HCT116 (cell line): ENCODE results near the gene CNTN4. TPM values are rescaled to one million over a fixed set of nuclear protein-coding genes. Genes with fewer than 3 reads are reported as not detected.

Experiments used
- ATAC-seq: fragments of 200-7000 bp; cut with Tn5 transposase; 2 replicates; pipeline ENCODE4 v1.9.1; 2020; ENCODE audit warnings: mild to moderate bottlenecking, moderate library complexity
- BruUV-seq: library from RNA; stranded (reverse); fragments of 400-500 nt; replicated peaks from 2 replicates; lab custom pipeline; 2021; lab: Mats Ljungman, UMichigan
- CTCF ChIA-PET: fragments of 300-600 bp; sonication (Branson Sonifier 250); formaldehyde crosslinking; loops from one replicate; lab custom pipeline; 2021; ENCODE audit warnings: antibody characterized with exemption; lab: Charles Lee
- POLR2A ChIA-PET: fragments of 300-600, 350-600 bp; sonication (Branson Sonifier 250); formaldehyde crosslinking; loops from one replicate; lab custom pipeline; 2021; ENCODE audit warnings: antibody characterized with exemption; lab: Charles Lee
- RAD21 ChIA-PET, 2 experiments: fragments of 300-600 bp; sonication (Branson Sonifier 250); formaldehyde crosslinking; loops; one replicate each; lab custom pipeline; 2023; ENCODE audit warnings: low total read pairs in 2 of 2; ENCODE audit not compliant: uncharacterized antibody in 2 of 2, unreplicated experiment in 2 of 2, low non-redundant PET in 1 of 2; lab: Charles Lee
- DNase-seq: peaks from one replicate; pipeline ENCODE4 v3.0.0-alpha.2; 2010; ENCODE audit warnings: low read depth, low spot score
- H2AFZ ChIP-seq: fragments of 200-600 bp; shearing (Covaris generic), sonication (generic); 2 replicates; pipeline ENCODE4 v1.6.1; 2017; ENCODE audit warnings: low read depth, mixed run types, mixed read lengths, antibody characterized with exemption, low read length; ENCODE audit not compliant: poor library complexity, severe bottlenecking
- H3K27ac ChIP-seq: 2 replicates; pipeline ENCODE4 v1.5.1; 2012; ENCODE audit warnings: low read depth, low read length
- H3K27me3 ChIP-seq: fragments of 200-600 bp; sonication (generic); 2 replicates; pipeline ENCODE4 v1.6.1; 2016; ENCODE audit warnings: mixed run types, low read length, mixed read lengths; ENCODE audit not compliant: insufficient read depth
- H3K36me3 ChIP-seq, 2 experiments: fragments of 200-500 bp in 1 of 2; fragments of 200-600 bp in 1 of 2; sonication (Bioruptor generic) in 1 of 2; sonication (generic) in 1 of 2; 2 replicates each; pipeline versions ENCODE4 v1.5.1 to v1.6.1; 2014 to 2016; ENCODE audit warnings: low read length in 2 of 2, inconsistent platforms in 1 of 2, mixed read lengths in 1 of 2, mixed run types in 1 of 2; ENCODE audit not compliant: insufficient read depth in 2 of 2, control insufficient read depth in 1 of 2
- H3K4me1 ChIP-seq, 2 experiments: fragments of 200-600 bp in 1 of 2; sonication (generic) in 1 of 2; 2 replicates each; pipeline versions ENCODE4 v1.5.1 to v1.6.1; 2012 to 2017; ENCODE audit warnings: low read length in 2 of 2, inconsistent platforms in 1 of 2, mild to moderate bottlenecking in 1 of 2, mixed read lengths in 1 of 2, mixed run types in 1 of 2, moderate library complexity in 1 of 2; ENCODE audit not compliant: insufficient read depth in 2 of 2, control insufficient read depth in 1 of 2
- H3K4me2 ChIP-seq: fragments of 200-600 bp; sonication (generic); 2 replicates; pipeline ENCODE4 v1.6.1; 2017; ENCODE audit warnings: mixed run types, low read length, mixed read lengths
- H3K4me3 ChIP-seq, 2 experiments: fragments of 200-600 bp in 1 of 2; sonication (generic) in 1 of 2; replicated peaks in 1 of 2; 2 replicates each; pipeline ENCODE4 v1.5.1; 2011 to 2016; ENCODE audit warnings: low read length in 2 of 2, control low read depth in 1 of 2, low read depth in 1 of 2, mild to moderate bottlenecking in 1 of 2, mixed read lengths in 1 of 2, mixed run types in 1 of 2
- H3K79me2 ChIP-seq: fragments of 200-600 bp; sonication (generic); 2 replicates; pipeline ENCODE4 v1.6.1; 2017; ENCODE audit warnings: mild to moderate bottlenecking, mixed run types, low read length, moderate library complexity, mixed read lengths; ENCODE audit not compliant: insufficient read depth
- H3K9ac ChIP-seq: fragments of 200-600 bp; sonication (generic); 2 replicates; pipeline ENCODE4 v1.6.1; 2016; ENCODE audit warnings: low read length, mixed read lengths
- H3K9me2 ChIP-seq: fragments of 200-600 bp; sonication (generic), shearing (Covaris generic); 2 replicates; pipeline ENCODE4 v1.6.1; 2017; ENCODE audit warnings: mixed run types, mild to moderate bottlenecking, moderate library complexity; ENCODE audit not compliant: insufficient read depth
- H3K9me3 ChIP-seq, 2 experiments: fragments of 200-500 bp in 1 of 2; fragments of 200-600 bp in 1 of 2; sonication (Bioruptor generic) in 1 of 2; sonication (generic) in 1 of 2; 2 replicates each; pipeline ENCODE4 v1.6.1; 2014 to 2017; ENCODE audit warnings: low read length in 2 of 2, mixed read lengths in 2 of 2, inconsistent platforms in 1 of 2, low read depth in 1 of 2, mild to moderate bottlenecking in 1 of 2, mixed run types in 1 of 2, moderate library complexity in 1 of 2; ENCODE audit not compliant: control insufficient read depth in 1 of 2, insufficient read depth in 1 of 2
- H4K20me1 ChIP-seq: fragments of 200-600 bp; sonication (generic), shearing (Covaris generic); 2 replicates; pipeline ENCODE4 v1.6.1; 2017; ENCODE audit warnings: mixed run types, mild to moderate bottlenecking, moderate library complexity; ENCODE audit not compliant: insufficient read depth
- CBX3 ChIP-seq: IDR thresholded peaks from 2 replicates; pipeline ENCODE4 v1.6.1; 2012; ENCODE audit warnings: low read depth
- CEBPB ChIP-seq: IDR thresholded peaks from 2 replicates; pipeline ENCODE4 v1.6.1; 2012; ENCODE audit warnings: low read depth
- EZH2phosphoT487 ChIP-seq: fragments of 200-600 bp; IDR thresholded peaks from 2 replicates; pipeline ENCODE4 v1.6.1; 2018; ENCODE audit warnings: antibody characterized with exemption, borderline replicate concordance
- POLR2AphosphoS5 ChIP-seq: IDR thresholded peaks from 2 replicates; pipeline ENCODE4 v1.6.1; 2011; ENCODE audit warnings: mild to moderate bottlenecking, low read depth, low read length, moderate library complexity
- SRF ChIP-seq: IDR thresholded peaks from 2 replicates; pipeline ENCODE4 v1.6.1; 2012; ENCODE audit warnings: low read depth
- intact Hi-C: fragments of 100-400 bp; cut with micrococcal nuclease; formaldehyde crosslinking; loops from 2 replicates; pipeline ENCODE4 v1.10.0; 2022
- total RNA-seq: library from RNA; stranded (reverse); gene quantifications from one replicate; pipeline ENCODE4 v1.2.1, GENCODE V29; 2021; ENCODE audit not compliant: unreplicated experiment

CNTN4 gene
- total RNA-seq, 1 experiment from 2014 or later: not detected

DNA sequence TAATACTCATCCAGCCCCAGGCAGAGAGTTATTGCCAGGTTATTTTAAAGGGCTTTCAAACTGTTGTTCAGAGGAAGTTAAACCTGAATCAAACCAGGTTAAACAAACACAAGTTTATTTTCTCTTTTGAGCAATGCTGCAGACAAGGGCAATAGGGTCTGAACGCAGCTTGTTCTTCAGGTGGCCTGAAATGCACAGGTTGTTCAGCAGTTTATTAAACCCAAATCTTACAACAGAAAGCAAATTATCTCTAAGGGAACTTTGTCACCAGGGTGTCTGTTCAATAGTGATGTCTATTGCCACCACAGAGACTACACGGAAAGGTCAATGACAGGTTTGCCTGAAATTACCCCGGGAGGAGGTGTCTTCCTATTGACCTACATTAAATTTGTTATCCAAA, 877.5 kb downstream of the CNTN4 start:
- DNase-seq (no peak), ATAC-seq (no peak)
- no TSS peak for BruUV-seq
- H3K27me3 ChIP-seq: no peaks in the 10 kb centered on the region
- intact Hi-C loops: no loop called here
- no peak overlapping the region for H3K4me3 ChIP-seq
- no peaks in the 10 kb centered on the region for H3K36me3 ChIP-seq
- ChIA-PET CTCF (no interaction called here), POLR2A (no interaction called here), RAD21 (no interaction called here)
- no peaks in the 10 kb centered on the region for H3K9me3 ChIP-seq
- H3K27ac ChIP-seq: no peak overlapping the region
- H2AFZ ChIP-seq: no peak overlapping the region
- no peak overlapping the region for H3K4me2 ChIP-seq
- no peaks in the 10 kb centered on the region for H4K20me1 ChIP-seq
- no peaks in the 10 kb centered on the region for H3K79me2 ChIP-seq
- no peaks in the 10 kb centered on the region for H3K9me2 ChIP-seq
- TF ChIP-seq POLR2AphosphoS5 (no peak), CEBPB (no peak), EZH2phosphoT487 (no peak), SRF (no peak)
- TF ChIP-seq, all 23 proteins: peak for 0
- Histone ChIP-seq H3K4me1 (no peaks in the 10 kb centered on the region), H3K9ac (no peak overlapping the region)

DNA sequence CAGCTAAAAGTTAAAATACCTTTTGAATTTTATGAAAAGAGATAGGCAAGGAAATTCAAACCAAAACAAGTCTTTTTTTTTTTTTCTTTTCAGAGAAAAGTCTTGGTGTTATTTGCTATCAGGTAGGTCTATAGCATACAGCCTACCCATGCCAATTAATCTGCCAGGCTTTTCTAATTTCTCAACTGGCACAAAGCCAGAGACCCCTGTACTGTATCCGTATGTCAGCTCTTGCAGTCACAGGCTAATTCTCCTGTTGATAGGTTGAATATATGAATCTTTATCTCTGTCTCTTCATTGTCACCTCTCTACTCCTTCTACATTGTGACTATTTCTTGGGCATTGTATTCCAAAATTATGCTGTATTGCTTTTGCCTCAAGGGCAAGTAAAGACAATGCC, 878.1 kb downstream of the CNTN4 start:
- H4K20me1 ChIP-seq: no peaks in the 10 kb centered on the region
- no TSS peak for BruUV-seq
- POLR2A ChIA-PET: no interaction called here
- RAD21 ChIA-PET: no interaction called here
- DNase-seq (no peak), ATAC-seq (no peak)
- TF ChIP-seq CBX3: no peak
- no peaks in the 10 kb centered on the region for H3K4me1 ChIP-seq
- no peaks in the 10 kb centered on the region for H3K79me2 ChIP-seq
- no peak overlapping the region for H3K4me3 ChIP-seq
- H3K9me3 ChIP-seq: no peaks in the 10 kb centered on the region
- no peaks in the 10 kb centered on the region for H3K9me2 ChIP-seq
- CTCF ChIA-PET: no interaction called here
- no peak overlapping the region for H3K9ac ChIP-seq
- H3K27me3 ChIP-seq: no peaks in the 10 kb centered on the region
- no peak overlapping the region for H2AFZ ChIP-seq
- H3K27ac ChIP-seq: no peak overlapping the region
- no peak overlapping the region for H3K4me2 ChIP-seq
- no peaks in the 10 kb centered on the region for H3K36me3 ChIP-seq
- intact Hi-C loops: no loop called here
